NCI-H2107 treated with DMSO at 0.1 percent for 48 hours (cell line): ENCODE measurements around the gene RTN4RL1.

ENCODE experiments used
- DNase-seq: peaks from one replicate; lab custom pipeline; 2025; ENCODE audit not compliant: unreplicated experiment; lab: John Stamatoyannopoulos, UW

The RTN4RL1 gene

DNA sequence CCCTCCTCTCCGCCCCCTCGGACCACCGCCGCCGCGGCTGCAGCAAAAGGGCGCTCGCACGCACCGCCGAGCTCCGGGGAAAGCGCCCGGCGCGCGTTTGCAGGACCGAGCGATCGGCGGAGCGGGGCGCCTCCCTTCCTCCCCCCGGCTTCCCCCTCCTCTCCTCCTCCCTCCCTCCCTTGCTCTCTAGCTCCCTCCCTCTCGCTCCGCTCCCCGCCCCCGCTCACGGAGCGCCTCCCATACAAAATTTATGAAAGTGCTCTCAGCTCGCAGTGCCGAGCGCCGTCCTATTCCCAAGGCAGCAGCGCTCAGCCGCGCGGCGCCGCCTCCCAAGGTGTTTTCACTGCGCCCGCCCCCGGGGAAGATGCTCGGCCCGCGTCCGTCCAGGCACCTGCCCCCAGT, at the start of gene RTN4RL1:
Gene RTN4RL1, minus strand, starts transcription at position 115 of the 402 bp plus-strand sequence. CDS start 469 bp downstream, outside the sequence.
- no peak for DNase-seq

GRCh38 chr17:2074919-2075318, 49.8 kb upstream of the RTN4RL1 start:
- no peak for DNase-seq

DNA sequence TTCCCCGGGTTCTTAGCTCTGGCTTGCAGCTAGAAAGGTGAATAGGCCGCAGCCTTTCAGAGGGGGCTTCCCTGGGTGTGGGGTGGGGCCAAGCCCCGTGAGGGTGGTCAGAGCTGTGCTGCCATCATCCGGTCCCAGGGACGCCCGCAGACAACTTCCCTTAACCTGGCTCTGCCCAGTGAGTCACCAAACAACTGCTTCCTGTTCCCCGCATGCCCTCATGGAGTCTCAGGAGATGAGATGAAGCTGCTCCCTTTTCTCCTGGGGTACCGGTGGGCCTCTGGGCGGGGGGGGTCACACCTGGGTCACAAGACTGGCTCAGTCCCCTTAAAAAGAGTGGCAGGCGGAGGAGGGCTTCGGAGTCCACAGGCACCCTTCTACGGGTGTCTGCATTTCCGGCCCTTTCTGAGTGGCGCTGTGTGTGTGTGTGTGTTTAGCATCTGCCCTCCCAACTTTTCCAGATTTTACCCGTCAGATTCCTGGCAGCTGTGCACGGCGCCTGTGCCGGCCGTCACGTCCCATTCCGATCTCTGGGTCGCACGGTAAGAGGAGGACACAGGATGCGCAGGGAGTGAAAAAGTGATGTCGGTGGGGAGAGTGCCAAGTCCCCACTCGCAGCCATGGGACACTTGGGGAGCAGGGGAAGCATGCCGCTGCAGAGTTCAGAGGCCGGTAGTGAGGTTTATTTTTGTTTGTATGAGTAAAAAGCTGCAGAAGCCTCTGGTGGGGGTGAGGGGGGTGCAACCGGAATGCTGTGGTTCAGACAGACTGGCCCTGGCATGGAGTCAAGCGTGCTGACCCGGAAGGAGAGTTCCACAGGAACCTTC, 46.5 kb upstream of the RTN4RL1 start:
- no peak for DNase-seq

DNA sequence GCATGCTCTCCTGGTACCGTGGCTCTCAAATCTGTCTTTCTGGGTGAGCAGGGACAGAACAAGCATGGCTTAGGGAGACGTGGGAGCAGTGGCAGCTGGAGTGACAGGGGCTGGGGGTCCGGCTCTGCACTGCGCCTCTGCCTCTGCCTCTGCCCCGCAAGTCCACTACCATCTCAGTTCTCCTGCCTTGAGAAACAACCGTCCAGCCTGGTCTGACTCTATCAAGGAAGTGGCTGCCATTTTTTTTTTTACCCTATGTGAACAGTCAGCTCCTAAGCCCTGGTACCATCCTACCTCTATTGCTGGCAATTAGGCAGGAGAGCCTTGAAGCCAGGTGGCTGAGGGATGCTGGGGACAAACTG, 45.9 kb upstream of the RTN4RL1 start:
- no peak for DNase-seq

GRCh38 chr17:2070241-2071023, 45.3 kb upstream of the RTN4RL1 start:
- no peak for DNase-seq

DNA sequence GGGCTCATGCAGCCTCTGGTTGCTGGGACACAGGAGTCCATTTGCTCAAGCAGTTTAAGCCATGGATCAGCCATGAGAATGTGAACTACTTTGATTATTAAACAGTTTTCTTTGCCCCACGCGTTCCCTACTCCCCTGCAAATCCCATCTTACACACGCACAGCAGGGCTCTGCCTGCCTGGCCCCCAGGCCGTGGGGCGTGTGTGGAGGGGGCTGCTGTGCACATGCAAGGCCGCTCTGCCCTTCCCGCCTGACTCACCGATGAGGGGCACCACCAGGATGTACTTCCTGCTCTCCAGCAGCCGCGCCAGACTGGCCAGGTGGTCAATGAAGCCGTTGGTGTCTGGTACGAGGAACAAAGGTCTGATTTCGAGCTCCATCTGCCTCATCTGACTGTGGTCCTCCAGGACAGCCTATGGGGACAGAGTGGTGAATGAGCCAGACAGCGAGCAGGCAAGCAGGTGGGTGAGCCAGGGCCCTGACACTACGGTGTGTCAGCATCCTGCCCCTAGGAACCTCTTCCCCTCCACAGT, 43.5 kb upstream of the RTN4RL1 start:
- DNase-seq = no peak

DNA sequence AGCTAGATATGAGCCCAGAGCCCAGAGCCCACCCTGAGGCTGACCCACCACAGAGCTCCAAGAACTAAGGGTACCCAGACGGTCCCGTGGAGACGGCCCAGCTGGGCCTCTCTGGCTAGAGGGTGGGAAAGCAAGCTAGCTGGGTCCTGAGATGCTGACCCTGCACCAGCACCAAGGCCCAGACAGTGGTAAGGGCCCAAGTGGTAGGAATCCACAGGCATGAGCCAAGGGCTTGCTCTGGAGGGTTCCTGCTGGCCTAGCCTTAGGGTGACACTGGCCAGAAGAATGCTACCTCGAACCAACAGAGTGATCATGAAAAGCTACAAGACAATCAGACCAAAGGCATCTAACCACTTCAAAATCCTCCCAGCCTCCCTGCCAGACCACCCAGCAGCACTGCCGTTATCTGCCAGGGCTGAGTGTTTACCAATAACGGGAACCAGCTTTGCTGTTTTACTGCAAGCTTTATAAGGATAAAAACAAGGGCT, 42.9 kb upstream of the RTN4RL1 start:
- no peak for DNase-seq

GRCh38 chr17:2067608-2068024, 42.5 kb upstream of the RTN4RL1 start:
- DNase-seq = no peak

GRCh38 chr17:2067048-2067561, 42.0 kb upstream of the RTN4RL1 start:
- DNase-seq = no peak

- DNase-seq = no peak
Measured at GRCh38 chr17:2065949-2066400, 40.8 kb upstream of the RTN4RL1 start.

DNA sequence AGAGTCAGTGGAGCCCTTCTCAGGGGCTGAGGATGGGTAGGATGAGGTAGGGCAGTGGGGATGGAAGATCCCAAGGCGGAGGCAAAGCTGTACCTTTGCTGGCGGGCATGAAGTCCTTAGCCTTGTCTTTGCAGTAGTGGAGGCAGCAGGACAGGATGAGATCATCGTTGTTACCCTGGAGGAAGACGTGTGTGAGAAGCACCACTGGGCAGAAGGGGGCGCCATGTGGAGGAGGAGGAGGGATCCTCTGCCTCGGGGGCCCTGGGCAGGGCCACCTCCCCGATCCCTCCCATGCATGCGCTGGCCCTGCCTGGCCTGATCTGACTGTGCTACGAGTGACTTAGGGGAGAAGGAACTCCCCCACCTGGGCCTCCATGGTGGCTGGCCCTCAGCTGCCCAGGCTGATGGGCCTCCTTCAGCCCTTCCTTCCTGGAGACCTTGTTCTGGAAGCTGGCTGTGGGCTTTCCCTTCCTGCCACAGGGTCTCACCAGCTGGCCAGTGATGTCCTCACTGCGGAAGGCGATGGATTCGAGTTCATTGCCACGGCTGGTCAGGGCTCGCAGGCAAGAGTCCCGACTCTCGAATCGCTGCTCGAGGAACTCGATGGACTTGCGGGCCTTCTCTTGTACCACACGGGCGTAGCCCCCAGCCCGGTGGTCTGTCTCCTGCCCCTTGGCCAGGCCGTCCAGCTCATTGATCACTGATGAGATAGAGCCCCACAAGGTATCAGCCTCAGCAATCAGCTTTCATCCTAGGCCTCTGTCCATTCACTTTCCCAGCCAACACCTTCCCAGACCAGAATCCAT, 40.0 kb upstream of the RTN4RL1 start:
- DNase-seq = no peak

GRCh38 chr17:2064520-2064971, 39.4 kb upstream of the RTN4RL1 start:
- DNase-seq = no peak

- no peak for DNase-seq
Measured at GRCh38 chr17:2064147-2064489, 39.0 kb upstream of the RTN4RL1 start.

DNA sequence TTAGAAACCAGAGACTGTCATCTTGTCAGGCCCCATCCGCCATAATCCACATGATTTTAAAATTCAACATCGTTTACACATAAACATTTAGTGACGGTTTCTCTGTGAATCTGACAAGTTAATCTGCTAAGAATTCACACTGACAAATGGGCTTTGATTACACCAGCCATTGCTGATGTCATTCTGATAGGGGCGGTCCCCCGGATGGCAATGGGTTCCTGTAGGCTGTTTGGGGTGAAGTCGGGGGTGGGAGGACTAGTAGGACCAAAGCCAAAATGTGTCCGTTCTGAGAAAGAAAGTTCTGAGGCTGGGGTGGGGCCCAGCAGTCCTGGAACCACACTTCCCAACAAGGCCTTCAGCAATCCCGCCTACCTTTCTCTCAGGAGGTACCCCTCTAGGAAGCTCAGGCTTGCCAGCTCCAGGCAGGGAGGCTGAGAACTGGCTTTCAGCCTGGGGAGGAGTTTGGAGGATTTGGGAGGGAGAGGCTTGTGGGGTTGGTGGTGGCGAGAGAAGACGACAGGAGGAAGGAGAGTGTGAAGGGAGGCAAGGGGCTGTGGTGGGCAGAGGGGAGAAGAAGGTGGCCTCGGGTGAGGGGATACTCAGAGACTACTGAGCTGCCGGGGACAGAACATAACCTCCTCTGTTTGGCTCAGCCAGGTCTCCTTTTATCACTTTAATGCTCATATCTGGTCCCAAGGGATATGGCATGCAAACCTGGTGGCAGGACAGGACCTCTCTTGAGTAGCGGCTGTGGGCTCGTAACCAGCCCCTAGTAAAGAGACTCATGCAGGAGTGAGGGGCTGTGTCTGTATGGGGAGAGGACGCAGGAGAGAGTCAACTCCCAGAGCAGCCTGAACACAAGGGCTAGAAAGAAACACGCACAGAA, 38.4 kb upstream of the RTN4RL1 start:
- no peak for DNase-seq

GRCh38 chr17:2062571-2063183, 37.5 kb upstream of the RTN4RL1 start:
- no peak for DNase-seq

DNA sequence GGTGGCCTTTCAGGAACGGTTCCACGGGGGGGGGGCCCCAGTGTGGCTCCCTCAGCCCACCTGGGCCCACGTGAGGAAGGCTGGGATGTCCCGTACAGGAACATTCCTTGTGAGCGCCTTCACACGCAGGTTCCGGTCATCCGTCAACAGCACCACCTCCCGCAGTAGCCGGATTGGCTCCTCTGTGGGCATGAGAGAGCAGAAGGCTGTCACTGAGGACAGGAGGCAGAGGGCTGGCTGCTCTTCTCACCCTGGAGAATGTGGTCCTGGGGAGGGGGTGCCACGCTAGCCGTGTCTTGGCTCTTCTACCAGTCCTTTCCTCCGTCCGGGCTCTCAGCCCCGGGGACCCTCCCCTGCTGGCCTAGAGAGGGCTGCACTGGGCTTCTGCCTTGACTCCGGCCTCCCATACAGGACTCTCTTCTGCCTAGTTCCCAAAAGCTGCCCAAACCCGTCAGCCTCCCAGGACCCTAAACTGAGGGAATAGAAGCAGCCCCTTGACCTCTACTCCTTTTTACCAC, 36.4 kb upstream of the RTN4RL1 start:
- DNase-seq = no peak

GRCh38 chr17:2060681-2061440, 35.7 kb upstream of the RTN4RL1 start:
- no peak for DNase-seq

GRCh38 chr17:2060385-2060658, 35.2 kb upstream of the RTN4RL1 start:
- DNase-seq = no peak
